ENCODE results near the gene C2CD3. TPM values are rescaled to one million over a fixed set of nuclear protein-coding genes. Genes with fewer than 3 reads are reported as not detected.
A peak's percentile ranks its signal among the peaks of the same experiment; 100 is the strongest.

Gene C2CD3
- total and polyA plus RNA-seq, 9 of the 15 experiments (the other 6 are each of a cell fraction or from before 2014, with no cell fraction given) = 4.4 to 20.2 (median 15.4) TPM

- TF ChIP-seq KHSRP (IDR thresholded peaks at IDR 0.05) = 0 out of 2 replicates have a peak, but pooled peaks have one; percentile 55
- no peak for TF ChIP-seq SIN3A (IDR thresholded peaks at IDR 0.05; ENCODE audit: borderline replicate concordance in 2 of 2, control insufficient read depth in 1 of 2, low read depth in 2 of 2, low read length in 2 of 2)
- TF ChIP-seq ZBTB1 (CRISPR knock-in tag; IDR thresholded peaks at IDR 0.05; ENCODE audit: borderline replicate concordance, low read depth) = no peak
- no peak for TF ChIP-seq FOXP1 (CRISPR knock-in tag; IDR thresholded peaks at IDR 0.05)
- no peak for TF ChIP-seq ETV1 (tag; conservative IDR thresholded peaks at IDR 0.05; ENCODE audit: low read depth)
- TF ChIP-seq ZNF347 (CRISPR knock-in tag; IDR thresholded peaks at IDR 0.05; ENCODE audit: low read depth) = no peak
- TF ChIP-seq ZC3H4 (CRISPR knock-in tag; IDR thresholded peaks at IDR 0.05; ENCODE audit: borderline replicate concordance) = no peak
- no peak for TF ChIP-seq NR4A1 (CRISPR knock-in tag; IDR thresholded peaks at IDR 0.05)
- TF ChIP-seq NR4A1 (tag; IDR thresholded peaks at IDR 0.05) = 0 out of 2 replicates have a peak, but pooled peaks have one; percentile 32
- TF ChIP-seq, protein P1, sequence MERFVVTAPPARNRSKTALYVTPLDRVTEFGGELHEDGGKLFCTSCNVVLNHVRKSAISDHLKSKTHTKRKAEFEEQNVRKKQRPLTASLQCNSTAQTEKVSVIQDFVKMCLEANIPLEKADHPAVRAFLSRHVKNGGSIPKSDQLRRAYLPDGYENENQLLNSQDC (CRISPR knock-in tag; IDR thresholded peaks at IDR 0.05) = no peak
- TF ChIP-seq ZNF175 (CRISPR knock-in tag; IDR thresholded peaks at IDR 0.05; ENCODE audit: low read depth) = no peak
- TF ChIP-seq ZNF41 (CRISPR knock-in tag; conservative IDR thresholded peaks at IDR 0.05) = no peak
- no peak for TF ChIP-seq EWSR1 (IDR thresholded peaks at IDR 0.05; ENCODE audit: borderline replicate concordance, low read depth, partially characterized antibody)
- TF ChIP-seq TAF9B (IDR thresholded peaks at IDR 0.05; ENCODE audit: partially characterized antibody) = no peak
- peak; percentile 71; the same call in 1 of the 2 replicates for TF ChIP-seq CTBP1 (IDR thresholded peaks at IDR 0.05; ENCODE audit: borderline replicate concordance)
- TF ChIP-seq OTX1 (CRISPR knock-in tag; IDR thresholded peaks at IDR 0.05) = no peak
- TF ChIP-seq GTF2A2 (tag; IDR thresholded peaks at IDR 0.05) = no peak
- TF ChIP-seq HDAC3 (IDR thresholded peaks at IDR 0.05; ENCODE audit: borderline replicate concordance, partially characterized antibody) = peak; percentile 74
- TF ChIP-seq CBFA2T2 (conservative IDR thresholded peaks at IDR 0.05) = peak; percentile 96
- TF ChIP-seq RBM22 (IDR thresholded peaks at IDR 0.05; ENCODE audit: low read depth, low read length, poor library complexity, severe bottlenecking) = no peak
- TF ChIP-seq HDAC1 (IDR thresholded peaks at IDR 0.05) = peak; percentile 91 to 99
- TF ChIP-seq NFE2L1 (tag; IDR thresholded peaks at IDR 0.05; ENCODE audit: borderline replicate concordance, low read depth) = no peak
- no peak for TF ChIP-seq ZNF785 (CRISPR knock-in tag; IDR thresholded peaks at IDR 0.05)
- TF ChIP-seq ZHX1 (conservative IDR thresholded peaks at IDR 0.05; ENCODE audit: low read length) = no peak
- no peak for TF ChIP-seq ZNF57 (CRISPR knock-in tag; IDR thresholded peaks at IDR 0.05)
- peak; percentile 69; the same call in 1 of the 2 replicates for TF ChIP-seq ZNF584 (CRISPR knock-in tag; IDR thresholded peaks at IDR 0.05; ENCODE audit: low read depth)
These were observed 154.7 kb downstream of the C2CD3 start (continued) for GRCh38 chr11:74015919-74016684.
